ENCODE results near the gene TTC22. TPM values are rescaled to one million over a fixed set of nuclear protein-coding genes. Genes with fewer than 3 reads are reported as not detected.

The TTC22 gene
- total RNA-seq, 4 donors from 2014 or later: 0.93 to 7.3 (median 1.0) TPM; not detected in 1

- WGBS, 2 donors (ENCODE audit: low coverage in 1 of 2): 88 to 100% methylated on average over 1 of the region's 1 CpG
- no peaks in the 10 kb centered on the region for H3K4me1 ChIP-seq
- H3K9me3 ChIP-seq: peaks cover 0 to 23% (median 0%) of the 10 kb centered on the region in 3 donors
- H3K27ac ChIP-seq: no peak overlapping the region
- H3K27me3 ChIP-seq: no peaks in the 10 kb centered on the region
- H3K36me3 ChIP-seq: no peaks in the 10 kb centered on the region
- no peak for ATAC-seq
- H3K4me3 ChIP-seq: no peak overlapping the region
- no peak for TF ChIP-seq CTCF (IDR thresholded peaks at IDR 0.05)
- TF ChIP-seq EP300 (IDR thresholded peaks at IDR 0.05): no peak
- no peak for TF ChIP-seq POLR2A (IDR thresholded peaks at IDR 0.05)
- no peak for TF ChIP-seq POLR2AphosphoS5 (IDR thresholded peaks at IDR 0.05)
Measured at GRCh38 chr1:54834007-54834541, 33.0 kb upstream of the TTC22 start.

- ATAC-seq: no peak
- TF ChIP-seq POLR2AphosphoS5 (IDR thresholded peaks at IDR 0.05) (no peak), POLR2A (IDR thresholded peaks at IDR 0.05) (no peak)
- 85 to 93% methylated on average over 4 to 7 of the region's 9 CpGs for WGBS, 2 donors (ENCODE audit: low coverage in 1 of 2)
- peaks cover 0 to 26% (median 0%) of the 10 kb centered on the region in 3 donors for H3K9me3 ChIP-seq
- H3K27me3 ChIP-seq: no peaks in the 10 kb centered on the region
- H3K36me3 ChIP-seq: no peaks in the 10 kb centered on the region
- H3K4me3 ChIP-seq: no peak overlapping the region
- no peak overlapping the region for H3K27ac ChIP-seq
- H3K4me1 ChIP-seq: no peaks in the 10 kb centered on the region
Measured at GRCh38 chr1:54833121-54833520, 32.0 kb upstream of the TTC22 start.

GRCh38 chr1:54826226-54826816 lies 25.2 kb upstream of the TTC22 start:
- Histone ChIP-seq H3K9me3 (peaks cover 0 to 62% (median 0%) of the 10 kb centered on the region in 3 donors), H3K4me1 (no peaks in the 10 kb centered on the region), H3K27me3 (no peaks in the 10 kb centered on the region), H3K27ac (no peak overlapping the region), H3K36me3 (no peaks in the 10 kb centered on the region), H3K4me3 (no peak overlapping the region)
- TF ChIP-seq CTCF (IDR thresholded peaks at IDR 0.05): no peak
- no peak for TF ChIP-seq POLR2A (IDR thresholded peaks at IDR 0.05)
- TF ChIP-seq POLR2AphosphoS5 (IDR thresholded peaks at IDR 0.05): no peak
- TF ChIP-seq EP300 (IDR thresholded peaks at IDR 0.05): no peak
- WGBS, 2 donors (ENCODE audit: low coverage in 1 of 2): 83 to 93% methylated on average over 2 to 3 of the region's 4 CpGs
- no peak for ATAC-seq

- no peak overlapping the region for H3K4me3 ChIP-seq
- WGBS, 2 donors (ENCODE audit: low coverage in 1 of 2): 100% methylated on average over 1 of the region's 5 CpGs; no CpG with 5 or more reads in 1 of the 2 donors
- TF ChIP-seq POLR2AphosphoS5 (IDR thresholded peaks at IDR 0.05): no peak
- no peak for TF ChIP-seq CTCF (IDR thresholded peaks at IDR 0.05)
- H3K36me3 ChIP-seq: no peaks in the 10 kb centered on the region
- no peaks in the 10 kb centered on the region for H3K4me1 ChIP-seq
- H3K27me3 ChIP-seq: no peaks in the 10 kb centered on the region
- no peak overlapping the region for H3K27ac ChIP-seq
- ATAC-seq: no peak
- peaks cover 0 to 57% (median 0%) of the 10 kb centered on the region in 3 donors for H3K9me3 ChIP-seq
Measured at GRCh38 chr1:54825696-54826095, 24.6 kb upstream of the TTC22 start.

GRCh38 chr1:54823670-54824069 lies 22.5 kb upstream of the TTC22 start:
- Histone ChIP-seq H3K9me3 (peaks cover 0 to 50% (median 0%) of the 10 kb centered on the region in 3 donors), H3K27me3 (no peaks in the 10 kb centered on the region), H3K27ac (no peak overlapping the region), H3K4me1 (no peaks in the 10 kb centered on the region), H3K4me3 (no peak overlapping the region), H3K36me3 (no peaks in the 10 kb centered on the region)
- WGBS, 2 donors (ENCODE audit: low coverage in 1 of 2): 92 to 94% methylated on average over 2 to 3 of the region's 3 CpGs
- ATAC-seq: no peak
- TF ChIP-seq CTCF (IDR thresholded peaks at IDR 0.05): no peak
- no peak for TF ChIP-seq POLR2A (IDR thresholded peaks at IDR 0.05)
- no peak for TF ChIP-seq EP300 (IDR thresholded peaks at IDR 0.05)
- no peak for TF ChIP-seq POLR2AphosphoS5 (IDR thresholded peaks at IDR 0.05)
